Sigmoid colon (tissue), 7 donors: Measurements from ENCODE around the gene LAMA3. TPM values are rescaled to one million over a fixed set of nuclear protein-coding genes. Genes with fewer than 3 reads are reported as not detected.
A peak's percentile ranks its signal among the peaks of the same experiment; 100 is the strongest.

Experiments used
- DNase-seq: peaks from one replicate; pipeline ENCODE4 v3.0.0-alpha.2; 2019
- H3K27ac ChIP-seq, 4 donors: fragments of 200-600 bp; sonication (generic); one replicate each; pipeline ENCODE4 v1.5.1; 2016 to 2019; ENCODE audit warnings: mild to moderate bottlenecking in 1 of 4
- H3K27me3 ChIP-seq, 3 donors: fragments of 200-600 bp; sonication (generic); one replicate each; pipeline ENCODE4 v1.5.1; 2019; ENCODE audit warnings: mild to moderate bottlenecking in 1 of 3
- H3K36me3 ChIP-seq, 4 donors: fragments of 200-600 bp; sonication (generic); one replicate each; pipeline ENCODE4 v1.5.1; 2016 to 2019
- H3K4me1 ChIP-seq, 4 donors: fragments of 200-600 bp; sonication (generic); one replicate each; pipeline ENCODE4 v1.5.1; 2017 to 2019
- H3K4me3 ChIP-seq, 4 donors: fragments of 200-600 bp; sonication (generic); one replicate each; pipeline ENCODE4 v1.5.1; 2017 to 2019; ENCODE audit warnings: mild to moderate bottlenecking in 2 of 4, moderate library complexity in 1 of 4
- H3K9me3 ChIP-seq, 4 donors: fragments of 200-600 bp in 3 of 4; sonication (generic) in 3 of 4; one replicate each; pipeline versions ENCODE4 v1.5.1 to v1.6.1; 2013 to 2019
- EP300 ChIP-seq, 4 donors: sonication (generic); formaldehyde crosslinking; IDR thresholded peaks; one replicate each; pipeline ENCODE4 v1.6.1; 2017; ENCODE audit warnings: antibody characterized with exemption in 4 of 4
- POLR2A ChIP-seq, 2 donors: fragments of 450-650 bp; IDR thresholded peaks; one replicate each; pipeline ENCODE4 v1.6.1; 2016; ENCODE audit warnings: antibody characterized with exemption in 2 of 2, mild to moderate bottlenecking in 2 of 2, moderate library complexity in 2 of 2
- POLR2AphosphoS5 ChIP-seq, 4 donors: sonication (generic); formaldehyde crosslinking; IDR thresholded peaks; one replicate each; pipeline ENCODE4 v1.6.1; 2017; ENCODE audit warnings: antibody characterized with exemption in 4 of 4
- WGBS, 2 donors: extraction: QIAGEN DNeasy Blood & Tissue Kit; methylation state at CpG; one replicate each; pipeline ENCODE4 v1.1.7; 2013; 5-methylcytosine and 5-hydroxymethylcytosine counted together
- intact Hi-C: fragments of 100-400 bp; cut with DNase I; formaldehyde crosslinking; loops from one replicate; pipeline ENCODE4 v1.15.1; 2023
- polyA plus RNA-seq, 3 donors: library from polyadenylated mRNA; stranded (reverse); fragments of 200-250 nt; gene quantifications; one replicate each; pipeline ENCODE4 v1.2.3, GENCODE V29; 2013
- total RNA-seq, 4 donors: library from RNA; depleted of rRNA; stranded (reverse); fragments of >200 nt; gene quantifications; one replicate each; pipeline ENCODE4 v1.1.0, GENCODE V29; 2016
- TF ChIP-seq, protein P1 (sequence below), 4 experiments: fragments of 450-650 bp in 3 of 4; fragments of 200-600 bp in 1 of 4; IDR thresholded peaks; one replicate each; pipeline ENCODE4 v1.5.1; 2016 to 2019; ENCODE audit warnings: antibody characterized with exemption in 4 of 4, mild to moderate bottlenecking in 3 of 4, moderate library complexity in 2 of 4
- donor health status: healthy with polysubstance abuse.
- donor health status: Bipolar disorder and iron deficiency.
- donor health status: healthy.

The LAMA3 gene
- total and polyA plus RNA-seq, 7 donors: 6.0 to 19.9 (median 14.1) TPM

DNA sequence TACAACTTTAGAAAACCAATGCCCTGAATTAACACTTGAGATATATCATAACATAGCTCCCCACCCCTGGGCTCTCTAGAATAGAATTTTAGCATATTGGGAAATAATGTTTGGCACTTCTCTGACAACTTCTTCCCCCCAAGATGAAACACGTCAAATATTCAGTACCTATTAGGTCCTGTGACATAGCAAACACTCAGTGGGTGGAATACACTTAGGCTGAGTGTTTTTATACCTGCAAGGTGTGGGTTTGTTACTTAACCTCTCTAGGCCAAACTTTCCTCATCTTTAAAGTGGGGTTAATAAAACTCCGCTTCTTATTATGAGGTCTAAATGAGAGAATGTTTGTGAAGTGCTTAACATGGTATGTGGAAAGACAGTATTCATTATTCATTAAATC, 56.1 kb downstream of the LAMA3 start:
- 93 to 95% methylated on average over 2 of the region's 2 CpGs for WGBS, 2 donors
- TF ChIP-seq POLR2A (IDR thresholded peaks at IDR 0.05): no peak
- no peak for TF ChIP-seq POLR2AphosphoS5 (IDR thresholded peaks at IDR 0.05)
- TF ChIP-seq EP300 (IDR thresholded peaks at IDR 0.05): no peak
- TF ChIP-seq, protein P1, sequence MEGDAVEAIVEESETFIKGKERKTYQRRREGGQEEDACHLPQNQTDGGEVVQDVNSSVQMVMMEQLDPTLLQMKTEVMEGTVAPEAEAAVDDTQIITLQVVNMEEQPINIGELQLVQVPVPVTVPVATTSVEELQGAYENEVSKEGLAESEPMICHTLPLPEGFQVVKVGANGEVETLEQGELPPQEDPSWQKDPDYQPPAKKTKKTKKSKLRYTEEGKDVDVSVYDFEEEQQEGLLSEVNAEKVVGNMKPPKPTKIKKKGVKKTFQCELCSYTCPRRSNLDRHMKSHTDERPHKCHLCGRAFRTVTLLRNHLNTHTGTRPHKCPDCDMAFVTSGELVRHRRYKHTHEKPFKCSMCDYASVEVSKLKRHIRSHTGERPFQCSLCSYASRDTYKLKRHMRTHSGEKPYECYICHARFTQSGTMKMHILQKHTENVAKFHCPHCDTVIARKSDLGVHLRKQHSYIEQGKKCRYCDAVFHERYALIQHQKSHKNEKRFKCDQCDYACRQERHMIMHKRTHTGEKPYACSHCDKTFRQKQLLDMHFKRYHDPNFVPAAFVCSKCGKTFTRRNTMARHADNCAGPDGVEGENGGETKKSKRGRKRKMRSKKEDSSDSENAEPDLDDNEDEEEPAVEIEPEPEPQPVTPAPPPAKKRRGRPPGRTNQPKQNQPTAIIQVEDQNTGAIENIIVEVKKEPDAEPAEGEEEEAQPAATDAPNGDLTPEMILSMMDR (IDR thresholded peaks at IDR 0.05): no peak
- DNase-seq: no peak
- no peaks in the 10 kb centered on the region for H3K9me3 ChIP-seq
- H3K27ac ChIP-seq: no peak overlapping the region
- H3K4me1 ChIP-seq: no peaks in the 10 kb centered on the region
- no peak overlapping the region for H3K4me3 ChIP-seq
- no peaks in the 10 kb centered on the region for H3K36me3 ChIP-seq
- intact Hi-C loops: no loop called here
- no peaks in the 10 kb centered on the region for H3K27me3 ChIP-seq

DNA sequence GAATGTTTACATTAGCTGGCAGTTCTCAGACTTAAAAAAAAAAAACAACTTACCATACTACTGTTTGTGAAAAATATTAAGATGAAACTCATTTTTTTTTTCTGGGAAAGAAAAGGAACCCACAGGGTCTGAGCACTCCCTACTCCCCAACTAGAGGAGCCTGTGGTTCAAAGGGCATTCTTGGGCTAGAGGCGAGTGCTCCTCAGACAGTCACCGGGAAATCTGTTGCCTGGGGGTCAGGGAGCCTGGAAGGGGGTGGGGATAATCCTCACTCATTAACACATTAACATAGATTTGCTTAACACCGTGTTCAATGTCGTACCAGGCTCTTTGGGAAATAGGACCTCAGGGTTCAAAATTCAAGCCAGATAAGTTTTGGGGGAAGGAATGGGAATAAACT, 57.6 kb downstream of the LAMA3 start:
- Histone ChIP-seq H3K36me3 (no peaks in the 10 kb centered on the region), H3K27ac (no peak overlapping the region), H3K4me3 (no peak overlapping the region), H3K4me1 (peaks cover 0 to 4% (median 3%) of the 10 kb centered on the region in 4 donors), H3K27me3 (no peaks in the 10 kb centered on the region), H3K9me3 (no peaks in the 10 kb centered on the region)
- TF ChIP-seq EP300 (IDR thresholded peaks at IDR 0.05): no peak
- TF ChIP-seq POLR2AphosphoS5 (IDR thresholded peaks at IDR 0.05): no peak
- TF ChIP-seq POLR2A (IDR thresholded peaks at IDR 0.05): no peak
- TF ChIP-seq, protein P1 (IDR thresholded peaks at IDR 0.05): no peak
- DNase-seq: no peak
- intact Hi-C loops: no loop called here
- WGBS, 2 donors: 90 to 93% methylated on average over 4 of the region's 4 CpGs

DNA sequence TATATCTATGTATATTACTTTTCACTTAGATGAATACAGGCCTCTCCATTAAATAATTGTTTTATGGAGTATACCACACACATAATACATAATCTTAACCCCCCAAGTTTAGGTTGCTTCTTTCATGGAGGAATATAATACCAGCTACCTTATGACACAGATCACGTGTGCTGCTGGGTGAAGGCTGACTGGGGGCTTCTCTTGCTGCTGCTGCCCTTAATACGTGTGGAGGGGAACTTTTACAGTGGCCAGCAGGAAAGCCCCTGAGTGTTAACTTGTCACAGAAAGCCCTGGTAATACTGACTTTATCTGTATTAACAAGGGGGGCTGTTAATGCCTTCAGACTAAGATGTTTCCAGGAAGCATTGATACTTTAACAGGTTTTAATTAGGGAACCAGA, 63.1 kb downstream of the LAMA3 start:
- H3K27ac ChIP-seq: peak overlapping the region; percentile 34 to 56 (median 38)
- no peak overlapping the region for H3K4me3 ChIP-seq
- H3K9me3 ChIP-seq: no peaks in the 10 kb centered on the region
- no peaks in the 10 kb centered on the region for H3K27me3 ChIP-seq
- H3K4me1 ChIP-seq: peaks cover 0 to 21% (median 19%) of the 10 kb centered on the region in 4 donors
- DNase-seq: no peak
- intact Hi-C loops: no loop called here
- WGBS, 2 donors: 84 to 87% methylated on average over 2 of the region's 2 CpGs
- H3K36me3 ChIP-seq: no peaks in the 10 kb centered on the region
- no peak for TF ChIP-seq POLR2AphosphoS5 (IDR thresholded peaks at IDR 0.05)
- TF ChIP-seq, protein P1 (IDR thresholded peaks at IDR 0.05): no peak
- TF ChIP-seq POLR2A (IDR thresholded peaks at IDR 0.05): no peak
- TF ChIP-seq EP300 (IDR thresholded peaks at IDR 0.05): no peak

DNA sequence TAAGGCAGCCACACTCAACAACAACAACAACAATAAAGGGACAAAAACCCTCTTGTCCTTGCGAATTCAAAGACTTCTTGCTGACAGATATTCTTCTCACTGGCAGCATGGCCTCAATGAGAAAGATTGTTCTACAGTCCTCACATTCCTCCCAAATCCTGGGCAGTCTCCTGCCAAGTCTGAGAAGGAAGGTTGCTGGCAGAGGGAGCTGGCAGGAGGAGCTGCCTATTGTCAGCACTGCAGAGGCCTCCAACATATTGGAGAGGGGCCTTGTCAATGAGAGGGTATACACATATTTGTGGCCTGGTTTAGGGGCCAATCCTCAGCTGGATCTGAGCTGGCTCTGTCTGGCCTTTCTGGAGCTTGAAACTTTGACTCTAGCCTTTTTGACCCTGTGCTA, 63.5 kb downstream of the LAMA3 start:
- Histone ChIP-seq H3K27me3 (no peaks in the 10 kb centered on the region), H3K9me3 (no peaks in the 10 kb centered on the region), H3K4me3 (no peak overlapping the region), H3K27ac (peak overlapping the region; percentile 34 to 56 (median 38)), H3K36me3 (no peaks in the 10 kb centered on the region), H3K4me1 (peaks cover 0 to 21% (median 19%) of the 10 kb centered on the region in 4 donors)
- WGBS, 2 donors: 84 to 95% methylated on average over 1 of the region's 1 CpG
- no peak for DNase-seq
- intact Hi-C loops: no loop called here
- TF ChIP-seq EP300 (IDR thresholded peaks at IDR 0.05) (no peak), POLR2AphosphoS5 (IDR thresholded peaks at IDR 0.05) (no peak)

DNA sequence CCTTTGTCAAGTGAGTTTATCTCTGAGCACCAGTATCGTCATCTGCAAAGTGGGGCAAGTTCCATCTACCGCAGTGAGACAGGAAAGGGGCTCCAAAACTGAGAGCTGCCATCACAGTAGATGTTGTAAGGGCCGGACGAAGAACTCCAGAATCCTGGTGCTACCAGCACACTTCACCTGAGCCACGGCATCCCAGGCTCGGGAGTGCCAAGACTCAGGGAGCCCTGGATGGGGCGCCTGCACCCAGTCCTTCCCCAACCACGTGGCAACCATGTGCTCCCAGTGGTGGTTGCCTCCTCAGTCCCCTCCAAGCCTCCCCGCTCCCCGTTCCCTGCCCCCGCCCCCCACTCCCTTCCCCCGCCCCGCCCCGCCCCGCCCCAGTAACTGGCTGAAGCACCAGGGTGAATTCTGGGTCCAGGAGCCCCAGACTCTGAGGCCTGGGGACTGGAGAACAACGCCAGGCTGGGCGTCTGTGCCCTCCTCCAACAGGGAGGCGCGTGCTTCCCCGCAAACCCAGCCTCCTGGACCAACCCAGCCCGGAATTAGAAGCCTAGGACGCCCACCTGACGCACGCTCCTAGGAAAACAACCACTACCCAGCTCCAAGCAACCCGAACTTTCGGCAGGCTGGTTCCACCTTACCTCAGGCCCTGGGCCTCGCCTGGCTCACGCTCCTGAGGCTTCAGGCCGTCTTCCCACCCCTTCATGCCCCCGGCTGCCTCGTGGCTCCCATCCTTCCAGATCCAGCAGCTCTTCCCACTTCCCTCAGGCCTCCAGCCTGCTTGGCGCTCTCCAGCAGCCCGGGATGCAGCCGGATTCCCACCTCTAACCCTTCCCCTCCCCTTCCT, 67.6 kb downstream of the LAMA3 start:
- Histone ChIP-seq H3K36me3 (no peaks in the 10 kb centered on the region), H3K4me3 (no peak overlapping the region), H3K4me1 (peaks cover 0 to 18% (median 16%) of the 10 kb centered on the region in 4 donors), H3K9me3 (no peaks in the 10 kb centered on the region), H3K27me3 (no peaks in the 10 kb centered on the region), H3K27ac (no peak overlapping the region)
- DNase-seq: no peak
- no peak for TF ChIP-seq EP300 (IDR thresholded peaks at IDR 0.05)
- intact Hi-C loops: no loop called here
- 89% methylated on average over 34 of the region's 34 CpGs for WGBS, 2 donors

DNA sequence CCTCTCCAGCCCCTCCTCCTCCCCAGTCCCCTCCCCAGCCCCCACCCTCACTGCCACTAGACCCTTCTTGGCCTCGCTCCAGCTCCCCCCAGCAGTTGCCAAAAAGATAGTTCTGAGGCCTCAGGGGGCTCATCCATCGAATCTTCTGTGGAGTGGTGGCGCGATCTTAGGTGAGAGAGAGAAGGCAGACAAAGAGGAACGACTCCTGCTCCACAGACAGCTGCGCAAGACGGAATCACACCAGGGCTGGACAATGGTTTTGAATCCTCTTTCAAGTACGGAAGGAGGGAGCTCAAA, 68.1 kb downstream of the LAMA3 start:
- Histone ChIP-seq H3K4me1 (peaks cover 0 to 12% (median 10%) of the 10 kb centered on the region in 4 donors), H3K27ac (no peak overlapping the region), H3K4me3 (no peak overlapping the region), H3K36me3 (no peaks in the 10 kb centered on the region), H3K27me3 (no peaks in the 10 kb centered on the region), H3K9me3 (no peaks in the 10 kb centered on the region)
- intact Hi-C loops: no loop called here
- DNase-seq: no peak
- TF ChIP-seq POLR2AphosphoS5 (IDR thresholded peaks at IDR 0.05) (no peak), EP300 (IDR thresholded peaks at IDR 0.05) (no peak), POLR2A (IDR thresholded peaks at IDR 0.05) (no peak)
- TF ChIP-seq, protein P1 (IDR thresholded peaks at IDR 0.05): no peak
- 88 to 93% methylated on average over 8 of the region's 8 CpGs for WGBS, 2 donors
